Measurements from ENCODE around the gene CSNK1D.

GRCh38 chr17:82267575-82268379, 5.7 kb downstream of the CSNK1D start:
- no peak for TF ChIP-seq EZH2 (IDR thresholded peaks at IDR 0.05; ENCODE audit: borderline replicate concordance, low read depth, low read length, severe bottlenecking)
- peak; percentile 33 for TF ChIP-seq CTCF (IDR thresholded peaks at IDR 0.05; ENCODE audit: borderline replicate concordance, extremely low read depth, low read length, poor library complexity, severe bottlenecking)
